BLaER1 treated with 17β-estradiol and CSF1 and Interleukin-3, amounts not matched to agents 10 nM and 100 nM (cell line): ENCODE data around the gene B4GALT3.

Experiments
- H3K27ac ChIP-seq, 11 experiments: shearing (Covaris generic); formaldehyde crosslinking; 2 replicates each; pipeline ENCODE4 v1.8.1; 2022
- H3K27me3 ChIP-seq, 11 experiments: shearing (Covaris generic); formaldehyde crosslinking; 2 replicates each; pipeline ENCODE4 v1.8.1; 2022
- H3K36me3 ChIP-seq, 11 experiments: shearing (Covaris generic); formaldehyde crosslinking; 2 replicates each; pipeline ENCODE4 v1.8.1; 2022
- H3K4me1 ChIP-seq, 10 experiments: shearing (Covaris generic); formaldehyde crosslinking; 2 replicates each; pipeline ENCODE4 v1.8.1; 2022
- H3K4me2 ChIP-seq, 11 experiments: shearing (Covaris generic); formaldehyde crosslinking; 2 replicates each; pipeline ENCODE4 v1.8.1; 2022
- H3K4me3 ChIP-seq, 10 experiments: shearing (Covaris generic); formaldehyde crosslinking; 2 replicates each; pipeline ENCODE4 v1.8.1; 2022
- H3K9ac ChIP-seq, 11 experiments: shearing (Covaris generic); formaldehyde crosslinking; 2 replicates each; pipeline ENCODE4 v1.8.1; 2022
- H3K9me3 ChIP-seq, 11 experiments: shearing (Covaris generic); formaldehyde crosslinking; replicated peaks in 1 of 11; 2 replicates each; pipeline ENCODE4 v1.8.1; 2022
- H4K20me1 ChIP-seq, 11 experiments: shearing (Covaris generic); formaldehyde crosslinking; 2 replicates each; pipeline ENCODE4 v1.8.1; 2022
- Cebpa-rat ChIP-seq, 11 experiments: shearing (Covaris generic); IDR thresholded peaks; 2 replicates each; pipeline ENCODE4 v1.8.1; 2022

B4GALT3 gene

DNA sequence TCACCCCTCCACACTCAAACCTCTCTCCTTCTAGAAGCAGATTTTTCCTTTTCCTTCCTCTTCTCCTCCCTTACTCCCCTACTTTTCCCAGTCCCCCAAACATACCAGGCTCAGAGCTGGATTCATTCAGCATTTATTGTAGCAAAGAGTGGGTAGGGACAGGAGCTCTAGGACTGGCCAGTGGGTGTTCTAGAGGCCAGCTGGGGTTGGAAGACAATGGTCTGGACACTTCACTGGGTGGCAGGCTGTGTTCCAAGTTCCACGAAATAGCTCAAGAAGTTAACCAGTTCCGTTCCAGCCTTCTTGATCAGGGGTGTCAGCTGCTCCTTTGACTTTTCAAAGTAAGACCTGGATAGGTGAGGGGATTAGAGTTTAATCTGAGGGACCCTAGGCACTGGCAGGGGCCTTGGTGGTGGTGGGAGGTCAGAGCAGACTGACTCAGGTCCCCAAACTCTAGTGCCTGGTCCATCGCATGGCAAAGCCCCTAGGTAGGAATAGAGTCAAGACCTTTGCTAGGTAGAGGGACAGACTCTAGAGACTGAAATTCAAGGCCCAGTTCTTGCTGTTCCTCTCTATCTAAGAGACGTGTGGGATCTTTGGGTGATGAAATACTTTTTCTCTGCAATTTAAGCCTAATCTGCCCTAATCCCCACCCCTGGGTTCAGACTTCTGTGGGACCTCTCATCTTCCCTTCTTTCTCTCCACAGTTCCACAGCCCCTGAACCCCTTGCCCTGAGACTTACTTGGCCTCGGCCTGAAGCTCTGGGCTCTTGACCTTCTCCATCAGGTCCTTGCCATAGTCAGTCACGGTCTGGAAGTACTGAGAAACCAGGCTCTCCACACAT, 45.1 kb upstream of the B4GALT3 start:
- Histone ChIP-seq H3K27me3 (peaks cover 8 to 62% (median 51%) of the 10 kb centered on the region in 11 experiments; a peak in 21 of 22 replicates), H4K20me1 (peaks cover 0 to 20% (median 11%) of the 10 kb centered on the region in 11 experiments; a peak in 14 of 22 replicates), H3K36me3 (peaks cover 0 to 56% (median 0%) of the 10 kb centered on the region in 11 experiments; a peak in 7 of 22 replicates), H3K4me2 (no peak overlapping the region), H3K27ac (no peak overlapping the region), H3K9ac (no peak overlapping the region), H3K4me1 (peaks cover 35 to 70% (median 39%) of the 10 kb centered on the region in 10 experiments), H3K9me3 (no peaks in the 10 kb centered on the region), H3K4me3 (no peak overlapping the region)
- TF ChIP-seq Cebpa-rat (IDR thresholded peaks at IDR 0.05): no peak

GRCh38 chr1:161220002-161220401, 42.7 kb upstream of the B4GALT3 start:
- Histone ChIP-seq H4K20me1 (peaks cover 0 to 33% (median 20%) of the 10 kb centered on the region in 11 experiments; a peak in 16 of 22 replicates), H3K4me3 (no peak overlapping the region), H3K4me1 (peaks cover 42 to 54% (median 47%) of the 10 kb centered on the region in 10 experiments), H3K4me2 (peak overlapping the region in 1 of 11 experiments; percentile 100; a peak in 2 of 22 replicates), H3K27ac (no peak overlapping the region), H3K36me3 (peaks cover 0 to 56% (median 0%) of the 10 kb centered on the region in 11 experiments; a peak in 8 of 22 replicates), H3K27me3 (peaks cover 8 to 82% (median 72%) of the 10 kb centered on the region in 11 experiments; a peak in 21 of 22 replicates), H3K9ac (no peak overlapping the region), H3K9me3 (no peaks in the 10 kb centered on the region)
- TF ChIP-seq Cebpa-rat (IDR thresholded peaks at IDR 0.05): no peak

DNA sequence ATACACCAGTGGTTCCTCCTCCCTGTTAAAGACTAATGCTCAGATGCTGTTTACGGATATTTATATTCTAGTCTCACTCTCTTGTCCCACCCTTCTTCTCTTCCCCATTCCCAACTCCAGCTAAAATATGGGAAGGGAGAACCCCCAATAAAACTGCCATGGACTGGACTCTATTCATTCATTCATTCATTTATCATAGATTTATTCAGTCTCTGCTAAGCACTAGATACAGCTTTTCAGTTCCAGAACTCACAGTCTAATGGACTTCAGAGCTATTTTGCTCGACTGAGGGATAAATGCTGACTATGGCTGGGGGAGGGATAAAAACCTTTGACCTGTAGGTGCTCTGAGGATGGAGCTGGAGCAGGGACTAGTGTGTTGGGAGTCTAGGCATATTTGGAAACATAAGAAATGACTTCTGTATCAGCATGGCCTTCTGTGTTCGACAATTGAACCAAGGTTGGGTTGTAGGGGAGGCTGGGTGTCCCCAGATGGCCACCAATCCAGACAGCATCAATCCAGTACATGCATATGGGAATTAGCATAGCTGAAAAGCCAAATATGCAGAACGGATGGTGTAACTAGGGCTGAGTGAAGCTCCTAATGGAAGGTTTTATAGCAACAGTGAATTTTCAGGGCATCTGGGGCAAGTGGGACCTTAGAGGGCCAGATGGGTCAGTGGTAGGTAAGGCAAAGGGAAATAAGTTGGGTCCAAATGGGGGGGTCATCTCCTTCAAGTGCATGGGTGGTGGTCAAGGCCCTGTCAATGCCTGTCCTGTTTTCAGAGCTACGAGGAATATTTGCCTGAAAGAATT, 42.0 kb upstream of the B4GALT3 start:
- Histone ChIP-seq H3K4me2 (peak overlapping the region in 10 of 11 experiments; percentile 17 to 100 (median 92); a peak in 15 of 22 replicates), H3K9ac (0 out of 22 replicates have a peak overlapping the region, but pooled peaks of 2 of the 11 experiments have one; percentile 88 to 91), H3K27ac (no peak overlapping the region), H3K36me3 (peaks cover 4 to 56% (median 7%) of the 10 kb centered on the region in 11 experiments; a peak in 19 of 22 replicates), H4K20me1 (peaks cover 0 to 40% (median 20%) of the 10 kb centered on the region in 11 experiments; a peak in 16 of 22 replicates), H3K4me3 (peak overlapping the region in 2 of 10 experiments; percentile 78 to 81; a peak in 3 of 20 replicates), H3K27me3 (peaks cover 8 to 84% (median 72%) of the 10 kb centered on the region in 11 experiments; a peak in 21 of 22 replicates), H3K9me3 (no peaks in the 10 kb centered on the region), H3K4me1 (peaks cover 47 to 53% (median 51%) of the 10 kb centered on the region in 10 experiments)
- no peak for TF ChIP-seq Cebpa-rat (IDR thresholded peaks at IDR 0.05)

- Histone ChIP-seq H3K27me3 (peaks cover 8 to 81% (median 72%) of the 10 kb centered on the region in 11 experiments; a peak in 21 of 22 replicates), H3K9ac (peak overlapping the region in 4 of 11 experiments; percentile 62 to 91 (median 87); a peak in 7 of 22 replicates), H3K4me2 (peak overlapping the region; percentile 72 to 100 (median 91)), H3K4me3 (peak overlapping the region in 4 of 10 experiments; percentile 56 to 81 (median 74); a peak in 9 of 20 replicates), H3K4me1 (peaks cover 50 to 58% (median 53%) of the 10 kb centered on the region in 10 experiments), H3K9me3 (no peaks in the 10 kb centered on the region), H3K36me3 (peaks cover 12 to 63% (median 14%) of the 10 kb centered on the region in 11 experiments), H4K20me1 (peaks cover 0 to 47% (median 20%) of the 10 kb centered on the region in 11 experiments; a peak in 16 of 22 replicates), H3K27ac (peak overlapping the region in 4 of 11 experiments; percentile 47 to 92 (median 79); a peak in 5 of 22 replicates)
- TF ChIP-seq Cebpa-rat (IDR thresholded peaks at IDR 0.05): no peak
Measured at GRCh38 chr1:161218301-161219077, 41.2 kb upstream of the B4GALT3 start.

DNA sequence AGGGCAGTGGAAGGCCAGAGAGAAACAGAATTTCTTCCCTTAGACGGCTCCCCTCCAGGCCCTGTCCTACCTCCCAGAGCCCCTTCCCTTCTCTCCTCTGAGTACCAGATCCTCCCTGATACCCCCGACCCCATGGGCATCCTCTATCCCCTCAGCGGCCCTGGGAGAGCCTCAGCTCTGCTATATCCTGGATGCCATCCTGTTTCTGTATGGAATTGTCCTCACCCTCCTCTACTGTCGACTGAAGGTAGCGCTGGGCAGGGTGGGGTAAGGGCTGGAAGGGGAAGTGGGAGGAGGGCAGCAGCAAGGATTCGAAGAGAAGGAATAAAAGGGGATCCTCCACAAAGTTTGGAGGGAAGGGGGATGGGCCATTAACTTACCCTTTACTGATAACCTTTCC, 40.5 kb upstream of the B4GALT3 start:
- Histone ChIP-seq H3K9ac (peak overlapping the region in 5 of 11 experiments; percentile 23 to 91 (median 86); a peak in 9 of 22 replicates), H3K9me3 (no peaks in the 10 kb centered on the region), H3K36me3 (peaks cover 19 to 64% (median 21%) of the 10 kb centered on the region in 11 experiments), H3K27ac (peak overlapping the region in 5 of 11 experiments; percentile 18 to 92 (median 83); a peak in 9 of 22 replicates), H3K4me3 (peak overlapping the region in 4 of 10 experiments; percentile 56 to 81 (median 74); a peak in 9 of 20 replicates), H4K20me1 (peaks cover 0 to 47% (median 20%) of the 10 kb centered on the region in 11 experiments; a peak in 16 of 22 replicates), H3K4me2 (peak overlapping the region; percentile 72 to 100 (median 91)), H3K4me1 (peaks cover 50 to 64% (median 54%) of the 10 kb centered on the region in 10 experiments), H3K27me3 (peaks cover 8 to 76% (median 72%) of the 10 kb centered on the region in 11 experiments; a peak in 21 of 22 replicates)
- TF ChIP-seq Cebpa-rat (IDR thresholded peaks at IDR 0.05): no peak

DNA sequence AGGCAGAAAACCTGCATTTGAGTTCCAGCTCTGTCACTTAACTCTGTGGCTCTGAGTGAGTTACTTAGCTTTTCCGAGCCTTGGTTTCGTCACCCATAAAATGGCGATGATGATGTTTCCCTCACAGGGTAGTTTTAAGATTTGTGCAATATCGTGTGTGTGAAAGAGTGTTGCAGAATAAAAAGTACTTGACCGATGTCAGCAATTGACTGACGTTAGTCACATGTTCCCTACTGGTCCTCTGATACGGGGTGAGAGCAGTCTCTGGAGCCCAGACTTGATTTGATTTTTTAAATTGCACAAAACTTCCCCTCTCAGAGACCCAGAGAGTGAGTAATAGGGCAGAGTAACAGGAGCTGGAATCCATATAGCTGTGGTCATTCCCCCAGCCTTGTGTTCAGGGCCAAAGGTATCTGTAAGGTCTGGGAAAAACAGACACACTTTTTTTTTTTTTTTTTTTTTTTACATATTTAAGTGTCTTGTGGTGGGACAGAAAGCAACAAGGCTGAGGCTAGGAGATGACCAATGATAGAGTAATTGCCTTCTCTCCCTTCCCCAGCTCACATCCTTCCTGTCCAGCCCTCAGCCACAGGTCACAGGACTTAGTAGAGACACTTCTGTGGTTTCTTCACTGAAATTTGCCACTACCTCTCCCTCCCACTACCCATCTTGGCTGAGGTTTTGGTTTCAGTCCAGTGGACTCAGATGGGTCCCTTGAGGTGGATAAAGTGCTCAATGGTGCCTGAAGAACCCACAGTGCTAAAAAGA, 39.8 kb upstream of the B4GALT3 start:
- H3K36me3 ChIP-seq: peaks cover 26 to 64% (median 28%) of the 10 kb centered on the region in 11 experiments
- peak overlapping the region; percentile 72 to 100 (median 91) for H3K4me2 ChIP-seq
- peaks cover 8 to 69% (median 65%) of the 10 kb centered on the region in 11 experiments; a peak in 21 of 22 replicates for H3K27me3 ChIP-seq
- H4K20me1 ChIP-seq: peaks cover 0 to 52% (median 20%) of the 10 kb centered on the region in 11 experiments; a peak in 17 of 22 replicates
- H3K9me3 ChIP-seq: no peaks in the 10 kb centered on the region
- TF ChIP-seq Cebpa-rat (IDR thresholded peaks at IDR 0.05): peak in 6 of 11 experiments; percentile 13 to 38 (median 28); a peak in 4 of 22 replicates
- H3K9ac ChIP-seq: peak overlapping the region in 5 of 11 experiments; percentile 23 to 91 (median 86); a peak in 10 of 22 replicates
- peaks cover 50 to 65% (median 53%) of the 10 kb centered on the region in 10 experiments for H3K4me1 ChIP-seq
- peak overlapping the region in 4 of 10 experiments; percentile 56 to 81 (median 74); a peak in 8 of 20 replicates for H3K4me3 ChIP-seq
- H3K27ac ChIP-seq: peak overlapping the region in 5 of 11 experiments; percentile 20 to 92 (median 83); a peak in 9 of 22 replicates
